Nephron progenitor cell (in vitro differentiated cells): ENCODE measurements around the gene RERE.

Experiments
- DNase-seq: peaks from one replicate; pipeline ENCODE4 v3.0.0; 2021
- H3K27ac Mint-ChIP-seq: 2 replicates; pipeline ENCODE4 v1.8.0; 2021; ENCODE audit warnings: mild to moderate bottlenecking, moderate library complexity, mixed read lengths
- H3K27me3 Mint-ChIP-seq: 2 replicates; pipeline ENCODE4 v1.8.0; 2021; ENCODE audit warnings: mild to moderate bottlenecking, low read depth, mixed read lengths; ENCODE audit not compliant: poor library complexity
- H3K36me3 Mint-ChIP-seq: 2 replicates; pipeline ENCODE4 v1.8.0; 2021; ENCODE audit warnings: low read depth, mixed read lengths
- H3K4me1 Mint-ChIP-seq: 2 replicates; pipeline ENCODE4 v1.8.0; 2021; ENCODE audit warnings: mixed read lengths
- H3K4me3 Mint-ChIP-seq: 2 replicates; pipeline ENCODE4 v1.8.0; 2021; ENCODE audit warnings: mild to moderate bottlenecking, moderate library complexity, mixed read lengths
- H3K9me3 Mint-ChIP-seq: 2 replicates; pipeline ENCODE4 v1.8.0; 2021; ENCODE audit warnings: mild to moderate bottlenecking, moderate library complexity, mixed read lengths
- TF ChIP-seq, protein P1 (sequence below): fragments of 200-600 bp; sonication (generic); IDR thresholded peaks from 2 replicates; pipeline ENCODE4 v1.5.0; 2021; ENCODE audit warnings: antibody characterized with exemption

RERE gene

DNA sequence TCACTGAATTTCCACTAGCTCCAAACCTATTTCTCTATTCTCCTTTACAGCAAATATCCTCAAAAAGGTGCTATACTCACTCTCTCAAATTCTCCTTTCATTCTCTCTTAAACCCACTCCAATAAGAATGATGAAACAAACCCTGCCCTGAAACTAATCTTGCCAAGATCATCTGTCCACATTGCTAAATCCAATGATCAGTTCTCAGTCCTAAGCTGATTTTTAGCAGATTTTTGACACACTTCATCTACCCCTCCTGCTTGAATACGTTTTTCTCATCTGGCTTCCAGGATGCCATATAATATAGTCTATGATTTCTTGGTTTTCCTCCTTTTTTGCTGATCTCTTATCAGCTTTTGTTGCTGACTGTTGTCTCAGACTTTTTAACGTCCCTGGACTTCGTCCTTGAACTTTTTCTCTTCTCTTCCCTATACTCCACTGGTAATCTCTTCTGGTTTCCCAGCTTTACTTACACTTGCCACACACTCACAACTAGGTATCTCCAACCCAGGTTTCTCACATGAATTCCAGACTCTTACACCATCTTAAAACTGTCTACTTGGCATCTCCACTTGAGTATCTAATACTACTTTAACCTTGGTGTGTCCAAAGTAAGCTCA lies 35.3 kb downstream of the RERE start:
- Mint-ChIP-seq H3K27me3 (no peaks in the 10 kb centered on the region), H3K27ac (peak overlapping the region; percentile 82), H3K36me3 (peaks cover 42% of the 10 kb centered on the region), H3K4me1 (peaks cover 18% of the 10 kb centered on the region), H3K4me3 (no peak overlapping the region), H3K9me3 (no peaks in the 10 kb centered on the region)
- no peak for DNase-seq
- TF ChIP-seq, protein P1, sequence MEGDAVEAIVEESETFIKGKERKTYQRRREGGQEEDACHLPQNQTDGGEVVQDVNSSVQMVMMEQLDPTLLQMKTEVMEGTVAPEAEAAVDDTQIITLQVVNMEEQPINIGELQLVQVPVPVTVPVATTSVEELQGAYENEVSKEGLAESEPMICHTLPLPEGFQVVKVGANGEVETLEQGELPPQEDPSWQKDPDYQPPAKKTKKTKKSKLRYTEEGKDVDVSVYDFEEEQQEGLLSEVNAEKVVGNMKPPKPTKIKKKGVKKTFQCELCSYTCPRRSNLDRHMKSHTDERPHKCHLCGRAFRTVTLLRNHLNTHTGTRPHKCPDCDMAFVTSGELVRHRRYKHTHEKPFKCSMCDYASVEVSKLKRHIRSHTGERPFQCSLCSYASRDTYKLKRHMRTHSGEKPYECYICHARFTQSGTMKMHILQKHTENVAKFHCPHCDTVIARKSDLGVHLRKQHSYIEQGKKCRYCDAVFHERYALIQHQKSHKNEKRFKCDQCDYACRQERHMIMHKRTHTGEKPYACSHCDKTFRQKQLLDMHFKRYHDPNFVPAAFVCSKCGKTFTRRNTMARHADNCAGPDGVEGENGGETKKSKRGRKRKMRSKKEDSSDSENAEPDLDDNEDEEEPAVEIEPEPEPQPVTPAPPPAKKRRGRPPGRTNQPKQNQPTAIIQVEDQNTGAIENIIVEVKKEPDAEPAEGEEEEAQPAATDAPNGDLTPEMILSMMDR: no peak

DNA sequence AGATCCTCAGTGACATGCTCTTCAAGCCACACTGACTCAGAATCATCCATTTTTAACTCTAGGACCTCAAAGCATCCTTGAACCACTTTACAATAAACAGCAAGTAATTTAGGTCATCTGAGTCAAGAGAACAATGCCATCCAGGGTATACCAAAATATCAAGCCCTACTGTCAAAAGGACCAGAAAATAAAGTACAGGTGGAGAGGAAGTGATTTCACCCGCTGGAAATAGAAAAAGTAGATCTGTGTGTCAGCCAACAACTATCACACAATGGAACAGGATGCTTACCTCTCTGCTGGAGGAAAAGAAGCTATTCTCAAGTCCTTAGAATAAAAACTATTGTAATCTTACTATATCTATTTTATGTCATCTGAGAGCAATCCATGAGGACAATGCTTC lies 37.0 kb downstream of the RERE start:
- Mint-ChIP-seq H3K4me3 (no peak overlapping the region), H3K9me3 (peaks cover 8% of the 10 kb centered on the region), H3K36me3 (peaks cover 42% of the 10 kb centered on the region), H3K27me3 (no peaks in the 10 kb centered on the region), H3K27ac (peak overlapping the region; percentile 16), H3K4me1 (peaks cover 14% of the 10 kb centered on the region)
- TF ChIP-seq, protein P1: no peak
- DNase-seq: no peak

GRCh38 chr1:8777867-8778266 lies 39.6 kb downstream of the RERE start:
- TF ChIP-seq, protein P1: no peak
- H3K27ac Mint-ChIP-seq: no peak overlapping the region
- peaks cover 13% of the 10 kb centered on the region for H3K9me3 Mint-ChIP-seq
- H3K4me3 Mint-ChIP-seq: no peak overlapping the region
- peaks cover 8% of the 10 kb centered on the region for H3K4me1 Mint-ChIP-seq
- H3K36me3 Mint-ChIP-seq: peaks cover 51% of the 10 kb centered on the region
- no peak for DNase-seq
- no peaks in the 10 kb centered on the region for H3K27me3 Mint-ChIP-seq

DNA sequence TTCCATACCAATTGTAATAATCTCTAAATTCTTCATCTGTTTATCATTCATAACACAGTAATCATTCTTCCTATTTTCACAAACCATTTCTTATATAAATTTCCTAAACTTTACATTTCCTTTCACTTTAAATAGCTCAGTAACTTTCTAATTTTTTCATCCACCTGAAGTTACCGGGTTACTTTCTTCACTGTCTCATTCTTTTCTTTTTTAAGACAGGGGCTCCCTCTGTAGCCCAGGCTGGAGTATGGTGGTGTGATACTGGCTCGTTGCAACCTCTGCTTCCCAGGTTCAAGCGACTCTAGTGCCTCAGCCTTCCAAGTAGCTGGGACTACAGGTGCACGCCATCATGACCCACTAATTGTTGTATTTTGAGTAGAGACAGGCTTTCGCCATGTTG lies 41.3 kb downstream of the RERE start:
- Mint-ChIP-seq H3K27me3 (no peaks in the 10 kb centered on the region), H3K9me3 (peaks cover 13% of the 10 kb centered on the region)
- TF ChIP-seq, protein P1: no peak

DNA sequence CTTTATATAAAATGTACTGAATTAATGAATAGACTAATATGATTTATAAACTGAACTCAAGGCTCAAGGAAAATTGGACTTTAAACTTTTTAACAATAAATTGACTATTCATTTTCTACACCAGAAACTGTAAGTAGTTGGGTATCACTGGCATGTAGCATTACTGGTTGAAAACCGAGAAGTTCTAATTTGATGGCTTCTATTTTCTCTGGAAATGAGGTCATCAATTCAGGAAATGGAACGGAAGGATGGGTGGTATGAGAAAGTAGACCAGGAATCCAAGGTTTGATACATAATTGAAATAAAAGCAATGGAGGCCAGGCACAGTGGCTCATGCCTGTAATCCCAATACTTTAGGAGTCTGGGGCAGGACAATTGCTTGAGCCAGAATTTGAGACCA lies 50.4 kb downstream of the RERE start:
- DNase-seq: no peak
- H3K27ac Mint-ChIP-seq: no peak overlapping the region
- no peaks in the 10 kb centered on the region for H3K27me3 Mint-ChIP-seq
- no peak overlapping the region for H3K4me3 Mint-ChIP-seq
- TF ChIP-seq, protein P1: no peak
- peaks cover 29% of the 10 kb centered on the region for H3K4me1 Mint-ChIP-seq
- no peaks in the 10 kb centered on the region for H3K9me3 Mint-ChIP-seq
- H3K36me3 Mint-ChIP-seq: peaks cover 47% of the 10 kb centered on the region

More for the DNA sequence above, 41.3 kb downstream of the RERE start:
- Mint-ChIP-seq H3K4me3 (no peak overlapping the region), H3K27ac (peak overlapping the region; percentile 57), H3K36me3 (peaks cover 63% of the 10 kb centered on the region), H3K4me1 (no peaks in the 10 kb centered on the region)
- no peak for DNase-seq

GRCh38 chr1:8765198-8765597 lies 52.2 kb downstream of the RERE start:
- Mint-ChIP-seq H3K27me3 (no peaks in the 10 kb centered on the region), H3K9me3 (peaks cover 2% of the 10 kb centered on the region), H3K4me1 (peaks cover 29% of the 10 kb centered on the region), H3K27ac (peak overlapping the region; percentile 85), H3K4me3 (no peak overlapping the region), H3K36me3 (peaks cover 59% of the 10 kb centered on the region)
- no peak for DNase-seq
- TF ChIP-seq, protein P1: no peak
